GM10248 (cell line): Measurements from ENCODE around the gene IL34.

Source experiments
- CTCF ChIA-PET: fragments of 300-600 bp; sonication (Branson Sonifier 250); formaldehyde crosslinking; extraction: SDS; loops from one replicate; lab custom pipeline; 2021; ENCODE audit warnings: antibody characterized with exemption; lab: Yijun Ruan, JAX
- POLR2A ChIA-PET: fragments of 350-650 bp; sonication (Branson Sonifier 250); formaldehyde crosslinking; extraction: SDS; loops from one replicate; lab custom pipeline; 2020; ENCODE audit warnings: antibody characterized with exemption; lab: Yijun Ruan, JAX
- DNase-seq: peaks from one replicate; pipeline ENCODE4 v3.0.0; 2012; ENCODE audit errors: extremely low spot score
- CTCF ChIP-seq: IDR thresholded peaks from 2 replicates; pipeline ENCODE4 v1.5.1; 2012; ENCODE audit warnings: mild to moderate bottlenecking, low read depth; ENCODE audit errors: extremely low read depth, missing control alignments, control extremely low read depth

IL34 gene

DNA sequence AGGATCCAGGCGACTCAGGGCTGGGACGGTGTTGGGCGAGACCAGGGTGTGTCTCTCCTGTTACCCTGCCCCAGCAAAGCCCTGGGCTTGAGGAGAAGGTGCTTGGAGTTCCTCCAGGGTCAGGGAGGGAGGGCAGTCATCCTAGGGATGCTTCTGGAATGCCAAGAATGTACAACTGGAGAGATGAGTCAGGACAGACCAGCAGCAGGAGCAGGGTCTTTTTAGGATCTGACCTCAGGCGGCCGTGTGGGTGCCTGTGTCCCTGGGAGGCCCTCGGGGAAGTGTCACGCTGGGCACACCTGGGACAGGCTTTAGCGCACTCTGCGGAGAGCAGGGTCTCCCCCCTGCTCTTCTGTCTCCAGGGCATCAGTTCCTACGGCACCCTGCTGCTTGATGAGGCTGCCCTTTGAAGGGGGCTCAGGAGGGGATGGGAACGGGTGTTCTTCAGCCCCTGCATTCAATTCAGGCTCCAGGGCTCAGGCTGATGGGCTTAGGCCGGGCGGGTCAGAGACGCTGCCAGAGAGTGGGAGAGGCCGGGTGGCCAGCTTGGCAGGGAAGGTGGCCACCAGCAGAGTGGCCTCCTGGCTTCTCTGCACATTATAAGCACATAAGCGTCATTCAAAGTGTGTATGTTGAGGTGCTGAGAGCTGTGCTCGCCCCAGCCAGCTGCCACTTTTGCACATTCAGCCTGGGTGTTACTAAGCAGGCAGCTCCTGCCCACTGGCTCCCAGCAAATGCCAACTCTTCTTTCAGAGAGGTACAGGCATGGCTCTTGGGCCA lies 47.9 kb downstream of the IL34 start:
- no peak for DNase-seq
- no peak for TF ChIP-seq CTCF
- POLR2A ChIA-PET: no interaction called here
- CTCF ChIA-PET: interaction anchor here (1.6 kb wide), 1 partner anchor 13 kb away, joined by 3 read pairs; no protein-coding TSS in a partner anchor

GRCh38 chr16:70694868-70695218 lies 48.5 kb downstream of the IL34 start:
- DNase-seq: no peak
- CTCF ChIA-PET: interaction anchor here (1.6 kb wide), 1 partner anchor 14 kb away, joined by 3 read pairs; no protein-coding TSS in a partner anchor
- no peak for TF ChIP-seq CTCF
- POLR2A ChIA-PET: no interaction called here

DNA sequence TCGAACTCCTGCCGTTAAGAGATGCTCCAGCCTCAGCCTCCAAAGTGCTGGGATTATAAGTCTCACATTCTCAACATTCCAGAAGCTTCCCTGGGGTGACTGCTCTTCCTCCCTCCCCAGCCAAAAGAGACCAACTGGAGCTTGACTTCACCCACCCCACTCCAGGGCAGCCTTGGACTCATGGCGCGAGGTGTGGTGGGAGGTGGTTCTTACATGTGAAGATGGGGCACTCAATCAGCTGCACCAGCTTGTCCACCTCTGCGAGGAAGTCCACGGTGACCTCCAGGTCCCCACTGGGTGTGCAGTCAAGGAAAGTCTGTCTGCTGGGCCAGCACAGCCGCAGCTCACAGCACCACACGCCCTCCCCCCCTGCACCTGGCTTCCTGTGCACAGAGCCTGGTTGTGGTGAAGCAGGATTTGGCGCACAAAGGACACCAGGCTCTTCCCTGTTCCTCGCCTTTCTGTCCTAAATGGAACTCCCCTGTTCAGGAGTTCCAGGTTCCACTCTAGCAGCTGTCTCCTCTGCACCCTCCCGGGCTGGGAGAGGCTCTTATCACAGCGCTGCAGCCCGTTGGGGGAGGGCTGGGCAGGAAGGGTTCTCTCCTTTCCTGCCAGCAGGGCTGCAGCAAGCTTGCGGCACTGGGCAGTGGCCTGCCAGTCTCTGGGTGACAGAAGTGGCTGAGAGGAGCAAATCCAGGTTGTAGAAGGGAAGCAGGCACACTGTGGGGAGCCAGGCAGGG lies 49.1 kb downstream of the IL34 start:
- DNase-seq: no peak
- TF ChIP-seq CTCF: no peak
- CTCF ChIA-PET: interaction anchor here (1.2 to 1.6 kb wide), 2 partner anchors 8 to 15 kb away, joined by 3 to 4 read pairs; no protein-coding TSS in a partner anchor
- POLR2A ChIA-PET: no interaction called here

- ChIA-PET CTCF (interaction anchor here (1.2 kb wide), 1 partner anchor 9 kb away, joined by 4 read pairs; no protein-coding TSS in a partner anchor), POLR2A (no interaction called here)
- DNase-seq: no peak
- no peak for TF ChIP-seq CTCF
Measured at GRCh38 chr16:70696355-70696754, 50.0 kb downstream of the IL34 start.

GRCh38 chr16:70696952-70697593 lies 50.7 kb downstream of the IL34 start:
- ChIA-PET POLR2A (no interaction called here), CTCF (interaction anchor here (1.2 kb wide), 1 partner anchor 10 kb away, joined by 4 read pairs; no protein-coding TSS in a partner anchor)
- no peak for DNase-seq
- TF ChIP-seq CTCF: no peak

GRCh38 chr16:70697594-70698170 lies 51.3 kb downstream of the IL34 start:
- no peak for TF ChIP-seq CTCF
- CTCF ChIA-PET: no interaction called here
- DNase-seq: no peak
- POLR2A ChIA-PET: no interaction called here
